T follicular helper cell (primary cell): ENCODE results near the gene TAX1BP1.

ENCODE experiments used
- DNase-seq: peaks from one replicate; pipeline ENCODE4 v3.0.0-alpha.2; 2020; ENCODE audit warnings: low read depth

The TAX1BP1 gene

DNA sequence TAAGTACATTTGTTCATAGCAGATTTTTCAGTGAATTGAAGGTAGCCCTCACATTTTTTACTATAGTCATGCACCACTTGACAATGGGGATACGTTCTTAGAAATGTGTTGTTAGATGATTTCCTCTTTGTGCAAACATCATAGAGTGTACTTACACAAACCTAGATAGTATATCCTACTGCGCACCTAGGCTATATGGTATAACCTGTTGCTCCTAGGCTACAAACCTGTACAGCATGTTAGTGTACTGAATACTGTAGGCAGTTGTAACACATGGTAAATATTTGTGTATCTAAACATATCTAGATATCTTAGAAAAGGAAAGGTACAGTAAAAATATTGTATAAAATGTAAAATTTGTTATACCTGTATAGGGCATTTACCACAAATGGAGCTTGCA lies 41.2 kb downstream of the TAX1BP1 start:
- no peak for DNase-seq

DNA sequence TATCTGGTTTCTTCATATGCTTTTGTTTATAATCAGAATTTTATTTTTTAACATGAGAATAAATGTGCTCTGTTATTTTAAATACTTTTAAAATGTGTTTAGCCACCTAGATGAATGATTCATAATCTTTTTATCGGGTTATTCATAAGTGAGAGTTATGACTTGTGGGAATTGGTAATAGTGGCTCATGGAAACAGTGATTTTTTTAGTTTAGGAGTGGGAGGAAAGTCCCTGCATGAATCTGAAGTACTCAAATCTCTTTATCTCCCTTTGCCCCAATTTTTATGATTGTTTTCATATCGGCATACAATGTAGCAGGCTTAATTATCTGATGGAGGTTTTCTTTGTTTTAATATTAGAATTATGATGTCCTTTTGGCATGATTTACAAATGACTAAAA lies 42.9 kb downstream of the TAX1BP1 start:
- DNase-seq = no peak

DNA sequence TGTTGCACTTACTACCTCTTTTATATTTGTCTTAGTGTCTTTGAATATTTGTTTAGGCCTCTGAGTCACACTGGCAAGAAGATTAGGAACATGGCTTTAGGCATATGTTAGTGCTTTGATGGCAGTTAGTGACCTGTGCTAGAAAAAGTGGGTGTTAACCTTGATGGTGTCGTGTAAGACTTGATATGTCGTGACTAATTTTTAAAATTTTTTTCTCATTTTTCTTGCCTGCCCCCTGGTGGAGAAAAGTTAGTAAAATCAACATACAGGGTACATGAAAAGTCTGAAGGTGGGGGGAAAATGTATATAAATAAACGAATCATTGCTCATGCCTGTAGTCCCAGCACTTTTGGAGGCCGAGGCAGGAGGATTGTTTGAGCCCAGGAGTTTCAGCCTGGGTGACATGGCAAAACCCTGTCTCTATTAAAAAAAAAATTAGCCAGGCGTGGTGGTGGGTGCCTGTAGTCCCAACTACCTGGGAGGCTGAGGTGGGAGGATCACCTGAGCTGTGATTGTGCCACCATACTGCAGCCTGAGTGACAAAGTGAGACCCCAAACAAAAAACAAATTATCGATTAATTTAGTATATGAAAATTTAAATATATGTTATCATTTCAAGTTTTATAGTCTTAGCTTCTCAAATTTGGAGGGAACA lies 44.6 kb downstream of the TAX1BP1 start:
- peak; percentile 6 for DNase-seq

DNA sequence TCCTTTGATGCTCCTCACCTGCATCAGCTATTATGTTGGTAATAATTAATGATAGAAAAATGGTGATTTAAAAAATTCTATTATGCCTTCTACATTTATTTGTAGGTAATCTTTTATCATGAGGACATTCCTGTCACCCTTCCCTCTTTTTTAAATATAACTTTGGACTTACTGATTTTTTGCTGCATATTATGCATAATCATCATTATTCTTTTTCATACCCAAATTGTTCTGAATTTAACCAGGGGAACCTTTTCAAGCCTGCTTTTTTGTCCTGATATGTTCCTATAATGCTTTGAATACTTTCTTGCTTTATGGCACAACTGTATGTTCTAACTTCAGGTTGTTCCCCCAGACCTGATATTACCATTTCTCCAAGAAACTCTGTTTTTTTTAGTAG lies 48.5 kb downstream of the TAX1BP1 start:
- DNase-seq = no peak

DNA sequence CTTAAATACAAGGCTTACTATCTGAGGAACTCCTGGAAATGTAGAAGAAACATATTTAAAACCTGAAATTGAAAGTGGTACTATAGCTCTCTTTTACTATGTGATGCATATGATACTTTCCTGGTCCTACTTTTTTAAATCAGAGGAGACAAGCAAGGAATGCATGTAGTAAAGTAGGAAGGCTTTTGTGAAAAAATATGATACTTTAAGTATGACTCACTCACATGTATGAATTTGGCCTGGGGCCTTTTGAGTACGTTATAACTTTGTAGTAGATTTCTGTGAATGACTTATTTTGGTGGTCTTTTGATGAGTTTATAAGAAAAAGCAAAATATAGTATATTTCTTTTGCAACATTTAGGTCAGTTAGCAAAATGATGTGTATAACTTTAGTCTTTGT lies 53.8 kb downstream of the TAX1BP1 start:
- DNase-seq = no peak

DNA sequence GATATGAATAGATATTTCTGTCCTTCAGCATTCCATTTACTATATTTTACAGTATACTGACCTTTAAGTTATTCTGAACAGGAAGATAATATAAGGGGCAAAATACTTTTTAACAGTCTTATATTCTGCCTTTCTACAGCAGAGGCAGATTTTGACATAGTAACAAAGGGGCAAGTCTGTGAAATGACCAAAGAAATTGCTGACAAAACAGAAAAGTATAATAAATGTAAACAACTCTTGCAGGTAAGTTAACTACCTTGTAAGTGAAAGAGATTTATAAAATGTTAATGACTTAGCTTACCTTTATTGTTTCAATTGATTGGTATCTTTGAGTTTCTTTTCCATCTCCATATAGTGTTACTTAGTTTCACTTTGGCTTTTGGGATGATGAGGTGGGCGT lies 56.0 kb downstream of the TAX1BP1 start:
- no peak for DNase-seq

DNA sequence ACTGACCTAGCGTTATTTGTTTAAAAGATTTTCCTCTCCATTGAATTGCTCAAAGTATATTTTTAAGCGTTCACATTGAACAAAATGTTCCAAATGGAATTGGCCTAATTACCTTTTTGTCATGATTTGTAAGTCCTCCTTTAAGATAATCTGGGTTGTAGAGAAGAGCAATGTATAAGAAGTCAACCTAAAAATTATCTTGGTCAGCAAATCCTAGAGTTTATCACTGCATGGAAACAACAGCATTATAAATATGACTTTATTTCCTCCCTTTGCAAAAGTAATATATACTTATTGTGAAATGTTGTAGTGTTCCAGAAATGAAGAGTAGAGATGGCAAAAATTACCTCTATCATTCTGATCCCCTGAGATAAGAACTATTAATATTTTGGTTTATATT lies 59.2 kb downstream of the TAX1BP1 start:
- no peak for DNase-seq

DNA sequence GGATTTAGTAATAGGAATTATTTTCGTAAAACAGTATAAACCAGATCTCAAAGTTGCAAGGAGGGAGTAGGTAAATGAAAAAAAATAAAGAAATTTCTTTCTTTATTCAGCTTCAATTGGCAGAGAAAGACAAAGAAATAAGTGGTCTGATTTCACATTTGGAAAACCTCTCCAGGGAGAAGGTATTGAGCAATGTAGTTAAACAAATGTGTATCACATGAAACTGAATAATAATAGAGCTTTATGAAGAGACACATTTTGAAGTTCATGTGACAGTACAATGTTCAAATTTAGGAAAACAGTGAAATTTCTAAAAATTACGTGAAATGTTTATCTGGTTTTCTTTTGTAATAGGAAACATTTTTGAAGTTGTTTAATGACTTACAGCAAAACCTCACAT lies 63.0 kb downstream of the TAX1BP1 start:
- DNase-seq = no peak

DNA sequence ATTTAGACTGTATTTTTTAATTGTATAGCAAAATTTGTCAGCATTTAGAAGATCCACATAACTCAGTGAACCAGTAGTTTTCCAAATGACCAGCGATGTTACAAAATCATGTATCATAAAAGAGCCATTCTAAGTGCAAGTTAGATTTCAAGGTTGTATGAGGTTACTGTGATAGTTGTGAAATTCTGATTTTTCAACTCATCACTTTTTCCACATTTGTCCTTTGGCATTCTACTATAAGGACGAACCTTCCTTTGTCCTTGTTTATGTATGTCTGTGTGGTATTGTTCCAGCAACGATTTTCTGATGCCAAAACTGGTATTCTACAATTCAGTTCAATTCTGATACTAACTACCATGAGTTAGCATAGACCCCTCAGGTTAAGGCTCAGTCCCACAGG lies 64.2 kb downstream of the TAX1BP1 start:
- no peak for DNase-seq

DNA sequence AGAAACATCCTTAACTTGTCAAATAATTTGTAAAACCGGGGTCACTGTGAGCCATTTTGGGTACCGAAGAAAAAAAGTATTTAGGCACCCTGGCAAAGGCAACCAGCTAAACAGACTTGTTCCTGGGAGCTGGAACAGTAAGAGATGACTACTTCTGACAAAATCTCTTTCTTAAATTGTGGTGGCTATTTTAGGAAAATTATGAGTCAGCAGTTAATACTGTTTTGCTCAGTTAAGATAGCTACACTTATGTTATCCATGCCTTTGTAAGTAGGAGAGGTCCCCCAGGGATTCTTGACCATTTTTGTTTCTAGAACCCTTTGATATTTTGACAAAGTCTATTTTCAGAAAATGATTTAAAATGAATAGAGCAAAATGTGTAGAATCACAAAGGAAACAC lies 68.7 kb downstream of the TAX1BP1 start:
- DNase-seq = no peak

DNA sequence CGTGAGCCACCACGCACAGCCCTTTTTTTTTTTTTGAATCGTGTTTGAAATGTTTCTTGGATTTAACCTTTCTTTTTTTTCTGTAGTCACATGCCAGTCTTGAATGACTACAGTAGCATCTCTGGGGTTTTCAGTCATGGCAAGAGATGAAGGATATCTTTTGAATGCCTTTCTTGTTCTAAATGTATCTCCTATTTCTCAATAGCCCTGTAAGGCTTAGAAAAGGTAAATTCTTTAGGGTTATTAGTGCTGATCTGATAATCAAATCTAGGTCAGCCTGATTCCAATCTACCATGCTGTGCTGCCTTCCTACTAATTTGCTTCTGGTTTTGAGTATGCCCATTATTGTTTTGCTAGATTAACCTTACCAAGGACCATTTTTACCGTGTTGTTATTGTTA lies 70.2 kb downstream of the TAX1BP1 start:
- DNase-seq = no peak

DNA sequence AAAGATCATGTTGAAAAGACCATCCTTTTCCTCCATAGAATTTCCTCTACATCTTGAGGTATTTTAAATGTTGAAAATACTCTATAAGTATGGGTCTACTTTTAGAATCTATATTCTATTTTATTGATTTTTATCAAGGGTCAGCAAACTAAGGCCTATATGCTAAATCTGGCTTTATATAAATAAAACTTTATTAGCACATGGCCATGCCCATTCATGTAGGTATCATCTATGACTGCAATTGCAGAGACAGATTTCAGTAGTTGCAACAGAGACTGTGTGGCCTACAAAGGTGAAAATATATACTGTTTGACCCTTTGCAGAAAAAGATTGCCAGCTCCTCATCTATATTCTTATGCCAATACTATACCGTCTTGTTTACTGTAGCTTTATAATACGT lies 72.7 kb downstream of the TAX1BP1 start:
- no peak for DNase-seq

DNA sequence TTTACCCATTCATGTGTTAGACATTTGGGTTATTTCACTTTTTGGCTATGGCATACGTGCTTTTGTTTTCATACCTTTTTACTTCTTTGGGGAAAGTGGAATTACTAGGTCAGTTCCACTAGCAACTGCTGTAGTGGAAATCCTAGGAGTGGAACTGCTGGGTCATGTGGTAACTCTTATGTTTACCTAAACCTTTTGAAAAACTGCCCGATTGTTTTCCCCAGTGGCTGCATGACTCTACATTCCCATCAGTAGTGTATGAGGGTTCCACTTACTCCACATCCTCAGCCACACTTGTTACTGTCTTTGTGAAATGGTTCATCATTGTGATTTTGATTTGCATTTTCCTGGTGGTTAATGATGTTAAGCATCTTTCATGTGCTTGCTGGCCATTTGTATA lies 82.3 kb downstream of the TAX1BP1 start:
- DNase-seq = no peak

DNA sequence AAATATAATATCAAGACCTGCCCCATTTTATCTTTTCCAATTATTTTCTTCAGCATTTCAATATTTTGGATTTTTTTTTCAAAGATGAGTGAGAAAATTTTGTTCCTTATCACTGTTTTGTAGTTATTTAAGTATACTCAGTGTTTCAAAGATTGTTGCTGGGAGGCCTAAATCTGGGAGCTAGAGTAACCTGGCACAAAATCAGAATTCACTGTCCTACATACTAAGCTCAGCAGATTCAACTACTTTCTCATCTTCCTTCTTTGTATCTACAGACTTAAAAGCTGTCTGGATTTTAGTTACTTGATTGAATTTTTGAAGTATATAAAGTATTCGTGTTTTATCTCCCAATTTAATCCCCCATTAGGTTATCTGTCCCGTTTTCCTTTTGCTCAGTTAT lies 85.9 kb downstream of the TAX1BP1 start:
- DNase-seq = no peak

DNA sequence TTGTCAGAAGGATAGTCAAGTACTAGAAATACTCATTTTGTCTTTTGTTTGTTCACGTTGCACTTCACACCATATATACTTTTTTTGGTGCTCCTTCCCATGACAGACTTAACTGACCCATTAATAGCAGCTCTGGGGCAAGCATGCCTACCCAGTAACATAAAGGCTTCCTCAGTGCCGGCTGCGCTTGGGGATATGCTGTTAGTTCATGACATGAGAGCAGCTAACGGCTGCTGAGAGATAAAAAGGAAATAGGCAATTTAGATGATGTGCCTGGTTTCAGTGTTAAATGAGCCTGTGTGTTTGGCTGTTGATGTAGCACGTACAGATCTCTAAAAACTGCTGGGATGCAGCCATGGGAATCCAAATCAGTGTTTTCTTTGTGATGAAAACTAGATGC lies 86.4 kb downstream of the TAX1BP1 start:
- no peak for DNase-seq

DNA sequence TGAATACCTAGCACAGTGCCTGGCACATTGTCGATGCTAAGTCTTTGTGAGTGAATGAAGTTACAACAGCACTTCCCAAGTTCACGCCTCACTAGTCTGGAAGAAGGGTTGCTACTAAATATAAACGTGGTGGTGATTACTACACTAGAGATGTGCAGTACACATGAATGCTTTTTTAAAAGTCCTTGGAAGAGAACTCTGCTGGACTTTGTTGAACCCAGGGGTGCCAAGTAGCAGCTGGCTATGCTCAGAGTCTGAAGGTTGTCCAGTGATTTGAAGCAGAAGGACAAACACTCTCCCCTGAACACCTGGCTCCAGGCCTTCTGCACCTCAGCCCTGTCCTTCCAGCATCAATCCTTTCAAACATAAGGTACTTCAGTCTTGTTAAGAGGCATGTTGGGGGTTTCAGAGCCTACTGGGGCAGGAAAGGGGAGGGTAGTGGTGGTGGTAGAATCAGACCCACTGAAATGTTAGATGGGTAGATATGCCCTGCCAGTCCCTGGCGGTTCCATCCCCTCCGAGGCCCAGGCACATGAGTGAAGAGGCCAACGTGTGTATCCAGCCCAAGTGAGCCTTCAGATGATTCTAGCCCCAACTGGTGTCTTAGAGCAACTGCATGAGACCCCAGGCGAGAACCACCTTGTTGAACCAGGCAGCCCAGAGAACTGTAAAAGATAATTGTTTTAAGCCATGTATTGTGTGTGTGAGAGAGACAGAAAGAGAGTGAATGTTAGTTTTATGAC lies 94.4 kb downstream of the TAX1BP1 start:
- DNase-seq = no peak

DNA sequence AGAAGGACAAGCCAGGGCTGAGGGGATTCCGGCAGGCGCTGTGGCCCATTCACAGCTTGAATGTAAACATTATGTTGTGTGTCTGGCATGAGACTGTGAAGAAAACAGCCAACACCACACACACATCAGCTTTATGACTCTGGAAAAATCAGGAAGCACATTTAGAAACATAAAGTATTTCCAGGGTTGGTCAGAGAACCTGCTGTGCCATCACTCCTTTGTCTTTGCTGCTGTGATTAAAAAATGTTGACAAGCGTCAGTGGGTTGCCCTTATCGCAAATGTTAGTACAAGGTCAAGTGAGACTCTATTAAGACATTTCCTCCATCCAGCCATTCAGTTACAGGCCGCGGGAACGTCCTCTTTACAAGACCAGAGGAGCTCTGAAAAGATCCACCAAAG lies 95.4 kb downstream of the TAX1BP1 start:
- no peak for DNase-seq

DNA sequence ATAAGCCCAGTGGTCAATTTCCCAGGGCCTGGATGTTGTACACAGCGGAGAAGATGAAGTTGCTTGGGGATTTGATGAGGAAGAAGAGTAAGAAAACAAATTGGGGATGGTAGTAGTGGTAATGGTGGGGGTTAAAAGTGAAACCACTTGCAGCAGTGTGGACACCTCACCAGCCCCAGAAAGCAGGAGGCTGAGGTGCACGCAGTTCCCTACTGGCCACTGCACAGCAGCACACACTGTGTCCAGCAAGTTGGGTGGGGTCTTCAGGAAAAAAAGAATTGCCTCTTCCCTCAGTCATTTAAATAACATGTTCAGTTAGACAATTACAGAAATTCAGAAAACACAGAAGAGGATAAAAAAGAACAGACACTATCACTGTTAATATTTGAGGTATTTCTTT lies 96.6 kb downstream of the TAX1BP1 start:
- DNase-seq = no peak

DNA sequence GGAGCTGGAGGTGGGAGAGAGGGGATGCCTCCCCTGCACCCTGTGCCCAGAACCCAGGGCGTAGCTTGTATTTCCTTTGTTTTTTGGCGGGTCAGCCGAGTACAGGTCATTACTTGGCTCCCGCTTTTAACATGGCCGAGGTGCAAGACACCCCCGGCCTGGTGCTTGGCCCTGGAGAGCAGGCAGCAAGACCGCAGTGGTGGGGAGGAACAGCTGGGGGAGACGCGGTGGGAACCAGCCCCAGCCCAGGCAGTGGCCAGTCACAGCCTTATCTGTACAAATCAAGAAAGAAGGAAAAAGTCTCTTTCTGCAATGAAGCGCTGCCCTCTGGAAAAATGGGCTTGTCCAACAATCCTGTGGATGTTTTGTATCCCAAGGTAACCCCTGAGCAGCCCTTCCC lies 99.1 kb downstream of the TAX1BP1 start:
- no peak for DNase-seq

DNA sequence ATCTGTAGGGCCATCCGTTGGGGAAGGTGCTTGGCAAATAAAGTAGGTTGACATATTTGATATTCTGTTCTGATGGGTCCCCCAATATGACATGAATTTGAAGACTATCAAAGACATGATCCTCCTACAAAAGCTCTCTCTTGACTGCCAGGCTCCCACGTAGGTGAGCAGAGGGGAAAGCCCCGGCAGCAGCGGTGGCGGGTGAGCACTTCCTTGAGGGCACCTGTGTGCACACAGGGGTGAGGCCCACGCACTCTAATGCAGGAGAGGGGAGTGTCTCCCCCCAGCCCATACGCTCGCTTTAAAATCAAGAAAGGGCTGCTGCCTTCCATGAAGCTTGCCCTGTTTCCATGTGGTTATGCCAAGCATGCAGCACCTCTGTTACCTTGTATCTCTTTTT lies 100.4 kb downstream of the TAX1BP1 start:
- DNase-seq = peak; percentile 24

DNA sequence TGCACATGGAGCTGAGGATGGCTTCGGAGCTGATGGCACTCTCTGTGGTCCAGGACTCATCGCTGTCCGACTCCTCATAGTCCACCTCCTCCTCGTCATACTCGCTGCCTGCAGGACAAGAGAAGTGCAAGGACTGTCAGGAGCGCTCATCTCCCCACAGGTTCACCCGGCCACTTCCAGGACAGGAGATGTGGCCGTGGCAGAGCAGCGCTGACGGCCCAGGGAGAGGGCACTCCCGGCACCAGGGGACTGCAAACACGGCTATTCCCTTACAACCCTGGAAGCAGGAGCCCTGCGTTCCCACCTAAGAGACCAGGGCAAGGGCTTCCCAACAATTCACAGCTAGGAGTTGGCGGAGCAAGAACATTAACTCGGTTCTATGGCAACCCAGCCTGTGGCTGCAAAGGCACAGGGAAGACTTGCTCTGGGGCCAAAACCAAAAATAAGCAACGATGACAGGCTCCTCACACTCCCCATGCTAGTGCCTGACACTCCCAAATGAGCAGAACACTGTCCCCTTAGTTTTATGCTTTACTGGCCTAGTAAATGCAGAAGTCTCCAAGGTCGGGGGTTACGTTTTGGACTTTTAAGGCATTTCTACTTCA lies 100.9 kb downstream of the TAX1BP1 start:
- no peak for DNase-seq

DNA sequence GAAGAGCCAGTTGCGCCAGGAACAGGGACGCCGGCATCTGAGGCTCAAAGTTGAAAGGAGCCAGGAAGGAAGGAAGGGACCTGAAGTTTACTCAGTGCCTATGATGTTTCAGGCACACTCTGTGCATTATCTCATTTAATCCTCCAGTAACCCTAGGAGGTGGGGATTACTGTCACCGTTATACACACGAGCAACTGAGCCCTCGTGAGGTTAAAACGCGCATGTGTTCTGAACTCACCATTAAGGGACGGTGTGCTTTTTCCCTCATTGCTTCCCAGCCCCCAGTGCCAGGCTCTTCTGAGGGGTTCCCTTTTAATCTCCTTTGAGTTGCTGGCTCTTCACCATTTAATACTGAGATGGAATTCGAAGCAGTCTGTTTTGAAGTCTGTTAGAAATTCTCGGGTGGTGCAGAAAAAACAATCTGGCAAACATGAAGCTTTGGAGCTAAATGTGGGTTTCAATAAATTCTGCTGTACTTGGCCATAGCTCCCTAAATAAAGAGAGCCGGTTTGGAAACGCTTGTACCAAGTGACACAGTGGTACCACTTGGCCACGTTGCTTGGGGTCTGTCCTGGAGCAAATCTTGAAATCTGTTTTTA lies 102.2 kb downstream of the TAX1BP1 start:
- no peak for DNase-seq

DNA sequence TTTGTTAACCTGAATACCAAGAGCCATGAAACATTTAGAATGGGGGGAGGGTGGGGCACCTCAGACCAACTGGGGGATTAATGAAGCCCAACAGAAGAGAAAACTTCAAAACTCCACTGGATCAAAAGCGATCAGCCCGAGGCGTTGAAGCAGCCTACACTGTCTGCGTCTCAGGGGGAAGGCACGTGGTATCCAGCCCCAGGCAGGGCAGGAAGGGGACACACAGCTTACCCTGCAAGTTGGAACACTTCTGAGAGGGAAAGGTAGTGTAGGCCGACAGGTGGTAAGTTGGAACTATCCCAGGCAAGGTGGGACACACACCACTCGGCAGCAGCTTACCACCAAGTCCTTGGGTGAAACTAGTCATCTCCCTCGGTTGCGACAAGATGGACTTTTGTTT lies 102.9 kb downstream of the TAX1BP1 start:
- no peak for DNase-seq
